Liver (tissue), 3 donors: ENCODE results near the gene SMOC1.

ENCODE experiments used
- EGR1 ChIP-seq, 2 donors: IDR thresholded peaks; 2 replicates each; pipeline ENCODE4 v1.6.1; 2016 to 2018; ENCODE audit warnings: antibody characterized with exemption in 2 of 2, low read depth in 2 of 2
- HNF4G ChIP-seq: IDR thresholded peaks from 2 replicates; pipeline ENCODE4 v1.6.1; 2016; ENCODE audit warnings: antibody characterized with exemption
- JUND ChIP-seq, 2 donors: IDR thresholded peaks; 2 replicates each; pipeline ENCODE4 v1.6.1; 2016; ENCODE audit warnings: antibody characterized with exemption in 2 of 2
- TF ChIP-seq, protein P1 (sequence below): fragments of 150-350 bp; IDR thresholded peaks from 2 replicates; pipeline ENCODE4 v1.5.1; 2017; ENCODE audit warnings: improper control_type of control experiment, low read depth, low read length; ENCODE audit not compliant: missing input control
- TF ChIP-seq, protein P2 (sequence below): IDR thresholded peaks from 2 replicates; pipeline ENCODE4 v1.6.1; 2016; ENCODE audit warnings: antibody characterized with exemption
- TF ChIP-seq, protein P3 (sequence below): IDR thresholded peaks from 2 replicates; pipeline ENCODE4 v1.6.1; 2016; ENCODE audit warnings: antibody characterized with exemption, mild to moderate bottlenecking
- donor health status: healthy.
- donor health status: healthy.

DNA sequence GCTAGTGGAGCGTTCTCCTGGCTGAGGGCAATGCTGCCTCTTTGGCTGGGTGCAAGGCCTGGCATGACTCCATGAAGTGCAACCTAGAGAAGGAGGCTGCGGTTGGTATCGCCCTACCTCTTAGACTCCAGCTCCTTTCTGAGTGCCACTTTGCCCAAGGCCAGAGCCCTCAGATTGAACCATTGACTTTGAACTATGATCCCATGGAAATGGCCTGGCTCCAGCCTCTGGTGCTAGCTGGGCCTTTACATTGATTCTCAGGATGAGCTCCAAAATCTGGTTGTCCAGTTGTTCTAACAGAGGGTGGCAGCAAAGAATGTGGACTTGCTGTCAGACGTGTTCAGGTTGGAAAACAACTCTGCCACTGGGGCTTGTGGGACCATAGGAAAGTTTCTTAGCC lies 16.1 kb upstream of the SMOC1 start:
- TF ChIP-seq HNF4G (peak; percentile 89), JUND (IDR thresholded peaks at IDR 0.05) (peak in 1 of 2 donors; percentile 60), EGR1 (IDR thresholded peaks at IDR 0.05; ENCODE audit: low read depth in 2 of 2) (peak in 1 of 2 donors; percentile 30)
- TF ChIP-seq, protein P1, sequence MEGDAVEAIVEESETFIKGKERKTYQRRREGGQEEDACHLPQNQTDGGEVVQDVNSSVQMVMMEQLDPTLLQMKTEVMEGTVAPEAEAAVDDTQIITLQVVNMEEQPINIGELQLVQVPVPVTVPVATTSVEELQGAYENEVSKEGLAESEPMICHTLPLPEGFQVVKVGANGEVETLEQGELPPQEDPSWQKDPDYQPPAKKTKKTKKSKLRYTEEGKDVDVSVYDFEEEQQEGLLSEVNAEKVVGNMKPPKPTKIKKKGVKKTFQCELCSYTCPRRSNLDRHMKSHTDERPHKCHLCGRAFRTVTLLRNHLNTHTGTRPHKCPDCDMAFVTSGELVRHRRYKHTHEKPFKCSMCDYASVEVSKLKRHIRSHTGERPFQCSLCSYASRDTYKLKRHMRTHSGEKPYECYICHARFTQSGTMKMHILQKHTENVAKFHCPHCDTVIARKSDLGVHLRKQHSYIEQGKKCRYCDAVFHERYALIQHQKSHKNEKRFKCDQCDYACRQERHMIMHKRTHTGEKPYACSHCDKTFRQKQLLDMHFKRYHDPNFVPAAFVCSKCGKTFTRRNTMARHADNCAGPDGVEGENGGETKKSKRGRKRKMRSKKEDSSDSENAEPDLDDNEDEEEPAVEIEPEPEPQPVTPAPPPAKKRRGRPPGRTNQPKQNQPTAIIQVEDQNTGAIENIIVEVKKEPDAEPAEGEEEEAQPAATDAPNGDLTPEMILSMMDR = peak; percentile 48
- TF ChIP-seq, protein P2, sequence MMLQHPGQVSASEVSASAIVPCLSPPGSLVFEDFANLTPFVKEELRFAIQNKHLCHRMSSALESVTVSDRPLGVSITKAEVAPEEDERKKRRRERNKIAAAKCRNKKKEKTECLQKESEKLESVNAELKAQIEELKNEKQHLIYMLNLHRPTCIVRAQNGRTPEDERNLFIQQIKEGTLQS = no peak
- TF ChIP-seq, protein P3, sequence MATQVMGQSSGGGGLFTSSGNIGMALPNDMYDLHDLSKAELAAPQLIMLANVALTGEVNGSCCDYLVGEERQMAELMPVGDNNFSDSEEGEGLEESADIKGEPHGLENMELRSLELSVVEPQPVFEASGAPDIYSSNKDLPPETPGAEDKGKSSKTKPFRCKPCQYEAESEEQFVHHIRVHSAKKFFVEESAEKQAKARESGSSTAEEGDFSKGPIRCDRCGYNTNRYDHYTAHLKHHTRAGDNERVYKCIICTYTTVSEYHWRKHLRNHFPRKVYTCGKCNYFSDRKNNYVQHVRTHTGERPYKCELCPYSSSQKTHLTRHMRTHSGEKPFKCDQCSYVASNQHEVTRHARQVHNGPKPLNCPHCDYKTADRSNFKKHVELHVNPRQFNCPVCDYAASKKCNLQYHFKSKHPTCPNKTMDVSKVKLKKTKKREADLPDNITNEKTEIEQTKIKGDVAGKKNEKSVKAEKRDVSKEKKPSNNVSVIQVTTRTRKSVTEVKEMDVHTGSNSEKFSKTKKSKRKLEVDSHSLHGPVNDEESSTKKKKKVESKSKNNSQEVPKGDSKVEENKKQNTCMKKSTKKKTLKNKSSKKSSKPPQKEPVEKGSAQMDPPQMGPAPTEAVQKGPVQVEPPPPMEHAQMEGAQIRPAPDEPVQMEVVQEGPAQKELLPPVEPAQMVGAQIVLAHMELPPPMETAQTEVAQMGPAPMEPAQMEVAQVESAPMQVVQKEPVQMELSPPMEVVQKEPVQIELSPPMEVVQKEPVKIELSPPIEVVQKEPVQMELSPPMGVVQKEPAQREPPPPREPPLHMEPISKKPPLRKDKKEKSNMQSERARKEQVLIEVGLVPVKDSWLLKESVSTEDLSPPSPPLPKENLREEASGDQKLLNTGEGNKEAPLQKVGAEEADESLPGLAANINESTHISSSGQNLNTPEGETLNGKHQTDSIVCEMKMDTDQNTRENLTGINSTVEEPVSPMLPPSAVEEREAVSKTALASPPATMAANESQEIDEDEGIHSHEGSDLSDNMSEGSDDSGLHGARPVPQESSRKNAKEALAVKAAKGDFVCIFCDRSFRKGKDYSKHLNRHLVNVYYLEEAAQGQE = peak; percentile 58
